Stimulated activated CD8-positive, alpha-beta memory T cell treated with anti-CD3 and anti-CD28 coated beads, Interleukin-15, amount 100 ng/mL, for 24 hours (primary cell): ENCODE data around the gene NTRK2.

Experiments
- DNase-seq: peaks from one replicate; pipeline ENCODE4 v3.0.0-alpha.2; 2020; ENCODE audit warnings: low read depth

Gene NTRK2

DNA sequence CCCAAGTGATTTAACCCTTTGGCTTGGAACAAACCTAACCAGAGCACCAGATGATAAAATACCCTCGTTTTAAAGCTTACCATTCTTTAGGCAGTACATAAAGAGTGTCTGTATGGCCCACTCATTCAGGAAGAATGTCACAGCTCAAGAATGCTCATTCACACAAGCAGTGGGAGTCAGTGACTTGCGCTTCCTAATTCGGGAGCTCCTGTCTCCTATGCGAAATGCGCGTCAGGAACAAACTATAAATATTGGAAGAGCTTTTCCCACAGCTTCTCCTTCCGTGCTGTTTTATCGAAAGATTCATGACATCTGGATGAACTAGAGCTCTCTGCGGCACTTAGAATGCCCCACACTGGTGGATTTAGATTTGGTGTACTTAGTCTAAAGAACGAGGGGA is 66.6 kb downstream of the NTRK2 start:
- DNase-seq = no peak

- no peak for DNase-seq
Observed at GRCh38 chr9:84736536-84736935, 67.0 kb downstream of the NTRK2 start.

DNA sequence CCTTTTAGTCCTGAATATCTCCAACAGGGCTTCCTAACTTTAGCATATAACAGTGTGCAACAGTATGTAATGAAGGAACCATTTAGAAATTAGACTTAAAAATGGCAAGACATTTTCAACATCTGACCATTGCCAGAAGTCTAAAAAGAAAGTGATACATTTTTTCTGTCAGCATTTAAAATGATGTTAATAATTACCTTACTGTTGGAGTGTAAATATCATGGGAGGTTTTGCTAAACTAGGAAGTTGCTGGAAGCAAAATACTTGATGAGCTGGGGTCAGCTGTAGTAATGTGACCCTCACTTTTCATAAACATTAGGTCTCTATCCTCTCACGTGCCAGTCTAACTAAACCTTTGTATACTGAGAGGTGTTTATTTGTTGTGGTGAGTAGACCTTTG is 68.8 kb downstream of the NTRK2 start:
- DNase-seq = no peak

DNA sequence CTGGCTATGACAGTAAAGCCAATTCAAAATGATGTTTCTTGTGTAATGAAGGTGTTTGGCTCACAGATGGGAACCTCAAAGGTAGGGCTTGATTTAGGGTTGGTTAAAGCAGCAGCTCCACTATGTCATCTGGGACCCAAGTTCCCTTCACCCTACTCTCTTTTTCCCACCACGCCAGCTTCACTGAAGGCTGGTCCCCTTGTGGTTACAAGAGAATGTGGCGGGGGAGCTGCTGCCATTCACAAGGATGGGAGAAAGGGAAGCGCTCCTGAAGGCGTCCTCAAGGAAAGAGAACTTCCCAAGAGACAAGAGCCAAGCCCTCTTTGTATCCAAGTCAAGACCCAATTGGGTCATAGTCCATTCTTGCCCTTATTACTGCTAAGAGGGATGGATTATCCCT is 72.7 kb downstream of the NTRK2 start:
- no peak for DNase-seq

GRCh38 chr9:84744195-84744594 is 74.7 kb downstream of the NTRK2 start:
- no peak for DNase-seq

GRCh38 chr9:84744726-84745125 is 75.2 kb downstream of the NTRK2 start:
- no peak for DNase-seq

- DNase-seq = no peak
Observed at GRCh38 chr9:84748112-84748511, 78.6 kb downstream of the NTRK2 start.

DNA sequence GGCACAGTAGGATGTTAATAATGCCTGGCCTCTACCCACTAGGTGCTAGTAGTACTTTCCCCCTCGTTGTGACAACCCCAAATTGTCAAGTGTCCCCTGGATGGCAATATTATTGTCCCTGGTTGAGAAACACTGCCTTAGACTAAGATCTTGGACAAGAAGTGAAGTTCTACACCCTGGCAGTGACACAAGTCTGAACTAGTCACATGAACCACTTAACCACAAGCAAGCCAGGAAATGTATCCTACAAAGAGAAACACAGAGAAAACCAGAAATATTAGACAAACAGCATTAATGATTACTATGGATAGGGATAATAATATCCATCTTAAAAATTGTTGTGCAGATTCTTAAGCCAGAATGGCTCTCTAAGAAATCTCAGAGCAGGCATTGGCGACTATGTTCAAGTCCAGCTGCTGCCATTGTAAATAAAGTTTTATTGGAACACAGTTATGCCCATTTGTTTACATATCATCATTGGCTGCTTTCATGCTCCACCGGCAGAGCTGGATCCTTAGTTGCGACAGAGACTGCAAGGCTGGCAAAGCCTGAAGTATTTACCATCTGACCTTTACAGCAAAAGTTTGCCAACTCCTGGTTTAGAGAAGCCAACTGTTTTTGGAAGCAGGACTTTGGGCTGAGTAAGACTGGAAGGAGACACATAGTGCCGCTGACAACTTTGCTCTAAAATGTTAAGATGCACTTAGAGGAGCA is 80.8 kb downstream of the NTRK2 start:
- no peak for DNase-seq

DNA sequence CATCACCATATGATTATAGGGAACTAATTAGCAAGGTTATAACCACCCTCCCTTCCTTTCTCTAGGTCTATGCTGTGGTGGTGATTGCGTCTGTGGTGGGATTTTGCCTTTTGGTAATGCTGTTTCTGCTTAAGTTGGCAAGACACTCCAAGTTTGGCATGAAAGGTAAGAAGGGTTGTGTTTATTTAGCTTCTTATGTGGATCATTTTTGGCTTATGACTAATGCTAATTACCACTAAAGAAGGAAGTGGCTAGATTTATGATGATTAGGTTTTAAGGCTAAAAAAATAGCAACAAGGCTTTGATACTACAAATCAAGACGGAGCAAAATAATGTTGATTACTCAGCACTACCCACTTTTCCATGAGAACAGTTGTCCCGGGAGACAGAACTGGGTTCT is 82.4 kb downstream of the NTRK2 start:
- DNase-seq = no peak

GRCh38 chr9:84754461-84754860 is 84.9 kb downstream of the NTRK2 start:
- DNase-seq = no peak

- DNase-seq = no peak
Observed at GRCh38 chr9:84754881-84755280, 85.4 kb downstream of the NTRK2 start.

GRCh38 chr9:84755380-84755779 is 85.9 kb downstream of the NTRK2 start:
- DNase-seq = no peak

DNA sequence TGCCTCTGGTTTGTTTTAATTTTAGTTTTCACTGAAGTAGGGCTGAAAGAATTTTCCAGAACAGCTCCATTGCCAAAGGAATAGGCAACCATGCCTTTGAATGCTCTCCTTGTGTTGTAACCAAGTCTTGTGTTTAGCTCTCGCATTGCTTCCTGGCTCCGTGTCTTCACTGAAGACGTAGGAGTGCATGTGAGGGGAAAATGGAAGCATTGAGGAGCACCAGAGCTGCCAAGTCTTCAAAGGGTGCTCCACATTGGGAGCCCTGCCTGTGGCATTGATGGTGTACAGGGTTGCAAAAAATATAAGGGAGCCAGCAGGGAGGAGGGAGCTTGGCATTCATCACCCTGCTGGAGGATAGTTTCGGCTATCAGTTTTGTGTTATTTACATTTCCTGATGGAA is 86.6 kb downstream of the NTRK2 start:
- no peak for DNase-seq

DNA sequence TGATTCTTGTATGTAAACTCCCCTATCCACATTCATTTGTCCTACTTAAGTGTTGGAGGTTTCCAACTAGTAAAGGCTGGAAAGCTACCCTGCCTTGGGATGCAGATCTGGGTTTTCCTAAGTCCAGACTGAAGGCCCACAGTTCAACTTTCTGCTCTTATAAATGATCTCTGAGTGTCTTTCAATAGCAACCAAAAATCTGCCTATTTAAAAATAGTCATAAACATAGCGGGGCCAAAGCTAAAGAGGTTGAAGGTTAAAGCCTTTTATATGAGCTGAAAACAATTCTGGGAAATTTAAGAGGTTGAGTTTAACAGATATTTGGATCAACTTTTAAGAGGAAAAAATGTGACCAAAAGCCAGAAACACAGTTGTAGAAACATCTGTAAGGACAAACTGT is 87.2 kb downstream of the NTRK2 start:
- DNase-seq = no peak

- DNase-seq = no peak
Observed at GRCh38 chr9:84758817-84759216, 89.3 kb downstream of the NTRK2 start.

GRCh38 chr9:84759300-84759750 is 89.8 kb downstream of the NTRK2 start:
- no peak for DNase-seq

DNA sequence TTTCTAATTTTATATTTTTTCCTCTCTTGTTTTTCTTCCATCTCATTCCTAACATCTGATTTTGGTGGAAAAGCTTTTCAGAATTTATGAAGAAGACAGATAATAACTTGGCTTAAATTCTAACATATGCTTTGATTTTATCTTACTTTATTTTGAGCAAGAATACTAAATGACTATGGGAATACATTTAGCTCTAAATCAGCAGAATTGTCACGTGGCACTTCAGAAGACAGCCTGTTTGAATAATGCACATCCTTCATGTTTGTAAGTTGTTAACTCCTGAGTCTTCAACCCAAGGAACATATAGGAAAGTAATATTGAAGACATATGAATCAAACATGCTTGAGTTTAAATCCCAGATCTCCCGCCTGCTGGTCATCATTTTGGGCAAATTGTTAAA is 90.3 kb downstream of the NTRK2 start:
- no peak for DNase-seq

GRCh38 chr9:84761137-84761808 is 91.7 kb downstream of the NTRK2 start:
- no peak for DNase-seq

DNA sequence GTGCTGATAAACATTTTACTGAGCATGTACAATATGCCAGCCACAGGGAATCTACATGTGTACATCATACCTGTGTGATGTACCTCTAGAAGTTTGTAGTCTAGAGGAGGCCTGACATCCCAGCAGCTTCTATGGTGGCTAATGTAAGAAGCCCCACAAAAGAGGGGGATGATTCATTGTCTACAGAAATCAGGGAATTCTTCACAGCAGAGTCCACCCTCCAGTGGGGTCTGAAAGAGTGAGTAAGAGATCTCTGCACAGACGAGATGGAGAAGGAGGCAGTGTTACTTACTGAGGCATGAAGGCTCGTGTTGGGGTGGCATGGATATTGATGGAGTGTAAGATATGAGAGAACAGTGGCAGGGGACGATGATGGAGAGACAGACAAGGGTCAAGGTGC is 103.0 kb downstream of the NTRK2 start:
- DNase-seq = no peak

- DNase-seq = no peak
Observed at GRCh38 chr9:84773022-84773421, 103.5 kb downstream of the NTRK2 start.

DNA sequence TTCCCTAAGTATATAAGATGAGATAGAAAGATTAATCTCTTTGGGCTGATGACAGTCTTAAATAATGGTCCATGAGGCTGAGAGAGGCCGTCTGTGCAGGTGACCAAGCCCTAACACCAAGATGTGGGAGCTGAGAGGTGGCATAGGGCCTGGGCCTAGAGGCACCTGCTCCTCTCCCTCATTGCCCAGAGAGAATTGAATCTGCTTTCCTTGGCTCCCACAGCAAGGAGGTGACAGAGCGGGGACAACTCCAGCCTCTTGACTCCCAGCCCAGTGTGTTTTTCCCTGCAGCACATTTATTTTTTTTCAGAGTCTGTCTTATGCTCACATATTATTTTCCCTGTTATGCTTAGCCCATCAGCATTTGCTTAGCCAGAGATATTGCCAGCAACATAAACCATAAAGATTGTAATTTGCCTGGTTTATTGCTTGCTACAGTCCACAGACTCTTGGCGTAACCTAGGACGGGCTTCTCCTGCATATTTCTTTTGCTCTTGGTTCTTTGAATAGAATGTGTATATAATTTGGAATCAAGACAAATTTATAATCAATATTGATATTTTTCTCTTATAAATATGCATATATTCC is 105.6 kb downstream of the NTRK2 start:
- no peak for DNase-seq

- DNase-seq = no peak
Observed at GRCh38 chr9:84778570-84778969, 109.0 kb downstream of the NTRK2 start.

DNA sequence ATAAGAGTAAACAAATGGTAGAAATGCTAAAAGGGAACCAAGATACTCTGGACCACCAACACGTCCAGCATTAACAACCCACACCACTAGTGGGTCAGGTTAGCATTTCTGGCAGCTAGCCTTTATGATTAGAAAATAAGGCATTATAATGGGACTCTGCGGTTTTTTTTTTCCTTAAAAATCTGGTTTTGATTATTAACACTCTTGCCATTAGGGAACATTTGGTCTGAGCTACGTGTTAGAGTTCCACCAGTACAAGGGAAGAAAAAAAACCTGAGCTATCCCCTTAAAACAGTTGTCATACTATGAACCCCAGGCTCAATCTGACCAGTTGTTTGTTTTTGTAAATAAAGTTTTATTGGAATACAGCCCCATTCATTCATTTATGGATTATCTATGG is 110.4 kb downstream of the NTRK2 start:
- DNase-seq = no peak

DNA sequence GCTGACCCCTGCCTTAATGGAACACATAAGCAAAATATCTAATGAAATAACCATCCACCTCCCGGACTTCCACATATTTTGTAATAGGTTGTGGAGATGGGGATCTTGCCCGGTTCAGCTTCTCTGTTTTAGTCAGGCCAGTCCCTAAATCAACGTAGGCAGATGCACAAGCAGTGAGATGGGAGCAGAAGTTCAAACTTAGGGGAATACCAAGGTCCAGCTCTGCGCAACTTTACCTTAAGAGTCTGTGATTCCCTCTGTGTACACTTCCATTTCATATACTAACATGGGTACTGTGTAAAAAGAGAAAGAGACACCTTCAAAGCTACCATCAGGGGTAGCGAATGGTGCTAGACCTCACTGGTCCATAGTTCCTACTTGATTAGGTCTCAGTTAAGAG is 110.9 kb downstream of the NTRK2 start:
- no peak for DNase-seq
